AG09309 (cell line): ENCODE results near the gene DHODH.
A peak's percentile ranks its signal among the peaks of the same experiment; 100 is the strongest.

Experiments
- DNase-seq: peaks from one replicate; pipeline ENCODE4 v3.0.0-alpha.2; 2010; ENCODE audit warnings: low read depth
- H3K4me3 ChIP-seq: 2 replicates; pipeline ENCODE4 v1.5.1; 2011; ENCODE audit warnings: mild to moderate bottlenecking, low read depth, low read length, moderate library complexity; ENCODE audit not compliant: control insufficient read depth
- CTCF ChIP-seq: IDR thresholded peaks from 2 replicates; pipeline ENCODE4 v1.5.1; 2011; ENCODE audit warnings: mild to moderate bottlenecking, low read depth, low read length, inconsistent platforms; ENCODE audit not compliant: insufficient read depth, control insufficient read depth; ENCODE audit errors: missing control alignments

Gene DHODH

DNA sequence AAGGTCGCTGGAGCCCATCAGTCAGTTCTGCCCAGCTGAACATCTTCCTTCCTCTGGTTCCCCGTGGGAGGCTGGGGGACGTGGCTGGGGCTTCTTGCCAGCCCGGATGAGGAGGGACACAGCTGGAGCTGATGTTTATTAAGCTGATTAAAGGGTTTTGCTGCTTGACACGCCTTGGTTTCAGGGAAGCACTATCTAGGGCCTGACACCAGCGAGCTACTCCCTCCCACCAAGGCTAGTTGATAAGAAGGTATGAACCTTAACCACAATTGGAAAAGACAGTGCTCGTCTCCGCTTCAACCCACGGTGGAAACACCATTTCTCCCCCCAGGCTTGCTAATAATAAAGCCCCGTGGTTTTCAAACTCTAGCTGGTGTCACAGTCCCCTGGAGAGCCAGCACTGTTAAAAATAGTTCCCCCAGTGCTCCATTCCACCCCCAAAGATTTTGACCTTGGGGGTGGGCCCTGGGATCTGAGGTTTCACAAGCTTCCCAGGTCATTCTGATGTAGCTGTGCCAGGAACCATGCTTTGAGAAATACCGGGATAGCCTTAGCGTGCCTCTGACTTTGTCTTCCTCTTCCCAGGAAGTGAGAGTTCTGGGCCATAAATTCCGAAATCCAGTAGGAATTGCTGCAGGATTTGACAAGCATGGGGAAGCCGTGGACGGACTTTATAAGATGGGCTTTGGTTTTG is 5.5 kb downstream of the DHODH start:
- no peak for TF ChIP-seq CTCF
- H3K4me3 ChIP-seq = no peak overlapping the region
- DNase-seq = no peak

DNA sequence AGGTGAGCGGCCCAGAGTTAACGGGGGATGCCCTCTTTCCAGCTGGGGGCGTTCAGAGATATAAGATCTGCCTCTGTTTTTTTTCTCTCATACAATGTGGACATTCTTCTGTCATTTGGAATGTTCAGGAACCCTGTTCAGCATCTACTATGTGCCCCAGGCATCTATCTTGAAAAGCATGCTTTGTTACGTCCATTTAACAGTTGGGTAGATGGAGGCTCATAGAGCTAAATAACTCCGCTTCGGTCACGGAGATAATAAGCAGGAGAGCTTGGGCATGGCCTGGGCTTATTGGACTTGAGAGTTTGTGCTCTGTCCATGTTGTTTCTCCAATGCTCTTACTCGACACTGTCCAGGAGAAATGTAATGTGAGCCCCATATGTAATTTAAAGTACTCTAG is 6.1 kb downstream of the DHODH start:
- TF ChIP-seq CTCF = no peak
- H3K4me3 ChIP-seq = no peak overlapping the region
- no peak for DNase-seq

GRCh38 chr16:72015124-72015523 is 6.6 kb downstream of the DHODH start:
- no peak overlapping the region for H3K4me3 ChIP-seq
- no peak for TF ChIP-seq CTCF
- DNase-seq = no peak

DNA sequence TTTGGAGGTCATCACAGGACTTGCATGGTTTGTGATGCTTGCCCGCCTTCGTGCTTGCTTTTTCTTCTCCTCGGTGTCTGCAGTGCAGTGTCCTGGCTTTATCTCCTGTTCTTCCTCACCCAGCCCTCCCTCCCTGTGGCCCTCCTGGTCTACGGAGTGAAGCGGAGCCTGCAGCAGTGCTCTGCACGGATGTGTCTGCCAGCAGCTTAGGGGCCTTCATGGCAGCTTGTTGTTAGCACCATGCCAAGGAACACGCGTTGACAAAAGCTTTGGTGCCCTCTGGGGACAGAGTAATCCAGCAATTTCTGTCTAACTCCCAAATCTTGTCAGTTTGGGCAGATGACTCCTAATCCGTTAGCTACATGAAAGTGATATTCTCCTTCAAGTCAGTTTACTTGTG is 9.9 kb downstream of the DHODH start:
- no peak for TF ChIP-seq CTCF
- DNase-seq = no peak
- H3K4me3 ChIP-seq = no peak overlapping the region

- no peak for DNase-seq
- TF ChIP-seq CTCF = peak; percentile 25
- H3K4me3 ChIP-seq = no peak overlapping the region
Measured at GRCh38 chr16:72021043-72021442, 12.5 kb downstream of the DHODH start.

- no peak for DNase-seq
- TF ChIP-seq CTCF = no peak
Measured at GRCh38 chr16:72022127-72022526, 13.6 kb downstream of the DHODH start.

More at GRCh38 chr16:72022127-72022526, 13.6 kb downstream of the DHODH start:
- no peak overlapping the region for H3K4me3 ChIP-seq
